ENCODE results near the gene ERC2.

Gene ERC2

GRCh38 chr3:55779543-55779942 is 688.7 kb downstream of the ERC2 start:
- Histone ChIP-seq H2AFZ (no peak overlapping the region), H3K79me2 (no peaks in the 10 kb centered on the region), H3K9me3 (ENCODE audit: control insufficient read depth, low read length) (no peaks in the 10 kb centered on the region), H3K4me2 (ENCODE audit: low read length) (no peak overlapping the region), H3K9ac (no peak overlapping the region), H3K4me1 (no peaks in the 10 kb centered on the region), H3K27me3 (ENCODE audit: control insufficient read depth, insufficient read depth, low read length) (no peaks in the 10 kb centered on the region), H3K36me3 (ENCODE audit: control insufficient read depth, insufficient read depth, low read length) (no peaks in the 10 kb centered on the region), H3K27ac (no peak overlapping the region), H3K4me3 (ENCODE audit: low read depth, low read length) (no peak overlapping the region)
- TF ChIP-seq CTCF (IDR thresholded peaks at IDR 0.05) = no peak

GRCh38 chr3:55775366-55776154 is 692.7 kb downstream of the ERC2 start:
- no peaks in the 10 kb centered on the region for H3K9me3 ChIP-seq (ENCODE audit: control insufficient read depth, low read length)
- no peak overlapping the region for H2AFZ ChIP-seq
- no peak overlapping the region for H3K4me3 ChIP-seq (ENCODE audit: low read depth, low read length)
- H3K9ac ChIP-seq = no peak overlapping the region
- H3K4me2 ChIP-seq (ENCODE audit: low read length) = no peak overlapping the region
- no peaks in the 10 kb centered on the region for H3K79me2 ChIP-seq
- no peak overlapping the region for H3K27ac ChIP-seq
- H3K27me3 ChIP-seq (ENCODE audit: control insufficient read depth, insufficient read depth, low read length) = no peaks in the 10 kb centered on the region
- no peaks in the 10 kb centered on the region for H3K36me3 ChIP-seq (ENCODE audit: control insufficient read depth, insufficient read depth, low read length)
- no peaks in the 10 kb centered on the region for H3K4me1 ChIP-seq
- TF ChIP-seq CTCF (IDR thresholded peaks at IDR 0.05) = no peak

- Histone ChIP-seq H3K4me1 (no peaks in the 10 kb centered on the region), H3K27me3 (ENCODE audit: control insufficient read depth, insufficient read depth, low read length) (no peaks in the 10 kb centered on the region)
- no peak for TF ChIP-seq CTCF (IDR thresholded peaks at IDR 0.05)
These were observed 693.4 kb downstream of the ERC2 start for GRCh38 chr3:55774856-55775255.

GRCh38 chr3:55771503-55771902 is 696.8 kb downstream of the ERC2 start:
- Histone ChIP-seq H3K9me3 (ENCODE audit: control insufficient read depth, low read length) (no peaks in the 10 kb centered on the region), H3K36me3 (ENCODE audit: control insufficient read depth, insufficient read depth, low read length) (no peaks in the 10 kb centered on the region), H3K9ac (no peak overlapping the region), H3K27me3 (ENCODE audit: control insufficient read depth, insufficient read depth, low read length) (no peaks in the 10 kb centered on the region), H3K4me3 (ENCODE audit: low read depth, low read length) (no peak overlapping the region), H3K4me2 (ENCODE audit: low read length) (no peak overlapping the region), H2AFZ (no peak overlapping the region), H3K4me1 (no peaks in the 10 kb centered on the region), H3K27ac (no peak overlapping the region), H3K79me2 (no peaks in the 10 kb centered on the region)
- TF ChIP-seq CTCF (IDR thresholded peaks at IDR 0.05) = no peak

More at GRCh38 chr3:55774856-55775255, 693.4 kb downstream of the ERC2 start:
- no peaks in the 10 kb centered on the region for H3K9me3 ChIP-seq (ENCODE audit: control insufficient read depth, low read length)
- H2AFZ ChIP-seq = no peak overlapping the region
- no peaks in the 10 kb centered on the region for H3K79me2 ChIP-seq
- H3K27ac ChIP-seq = no peak overlapping the region
- H3K4me3 ChIP-seq (ENCODE audit: low read depth, low read length) = no peak overlapping the region
- H3K36me3 ChIP-seq (ENCODE audit: control insufficient read depth, insufficient read depth, low read length) = no peaks in the 10 kb centered on the region
- H3K9ac ChIP-seq = no peak overlapping the region
- no peak overlapping the region for H3K4me2 ChIP-seq (ENCODE audit: low read length)

- Histone ChIP-seq H3K4me3 (ENCODE audit: low read depth, low read length) (no peak overlapping the region), H3K36me3 (ENCODE audit: control insufficient read depth, insufficient read depth, low read length) (no peaks in the 10 kb centered on the region), H2AFZ (no peak overlapping the region), H3K27ac (no peak overlapping the region), H3K27me3 (ENCODE audit: control insufficient read depth, insufficient read depth, low read length) (no peaks in the 10 kb centered on the region), H3K9ac (no peak overlapping the region), H3K4me2 (ENCODE audit: low read length) (no peak overlapping the region), H3K9me3 (ENCODE audit: control insufficient read depth, low read length) (no peaks in the 10 kb centered on the region), H3K79me2 (no peaks in the 10 kb centered on the region), H3K4me1 (no peaks in the 10 kb centered on the region)
- TF ChIP-seq CTCF (IDR thresholded peaks at IDR 0.05) = no peak
These were observed 698.2 kb downstream of the ERC2 start for GRCh38 chr3:55770077-55770476.
